A673 (cell line): Measurements from ENCODE around the gene NASP.

Experiments used
- CTCF ChIP-seq: fragments of 300-800, 200-600 bp; sonication (generic); conservative IDR thresholded peaks from 2 replicates; pipeline ENCODE4 v1.5.1; 2017; ENCODE audit warnings: low read depth, mild to moderate bottlenecking, antibody characterized with exemption, low read length, moderate library complexity, mixed read lengths
- EZH2 ChIP-seq: fragments of 200-600 bp; sonication (generic); IDR thresholded peaks from 2 replicates; pipeline ENCODE4 v1.6.1; 2017; ENCODE audit warnings: borderline replicate concordance, low read depth, mild to moderate bottlenecking, mixed read lengths, antibody characterized with exemption, low read length; ENCODE audit not compliant: poor library complexity, severe bottlenecking

GRCh38 chr1:45656573-45657226 is 72.9 kb downstream of the NASP start:
- no peak for TF ChIP-seq CTCF
- no peak for TF ChIP-seq EZH2
